GM21390 (cell line): ENCODE data around the gene ABCG8.

Experiments used
- ATAC-seq: cut with Tn5 transposase; IDR thresholded peaks from one replicate; pipeline ENCODE4 v1.9.1; 2021; ENCODE audit not compliant: unreplicated experiment

Gene ABCG8

DNA sequence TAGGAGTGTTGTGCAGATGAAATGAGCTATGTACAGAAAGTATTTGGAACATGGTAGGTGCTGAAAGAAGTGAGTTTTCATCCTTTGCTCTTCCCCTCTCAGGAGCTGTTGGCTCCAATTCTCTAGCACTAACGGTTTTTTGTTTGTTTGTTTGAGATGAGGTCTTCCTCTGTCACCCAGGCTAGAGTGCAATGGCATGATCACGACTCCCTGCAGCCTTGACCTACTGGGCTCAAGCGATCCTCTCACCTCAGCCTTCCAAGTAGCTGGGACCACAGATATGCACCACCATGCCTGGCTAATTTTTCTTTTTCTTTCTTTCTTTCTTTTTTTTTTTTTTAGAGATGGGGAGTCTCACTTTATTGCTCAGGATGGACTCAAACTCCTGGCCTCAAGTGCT lies 12.9 kb upstream of the ABCG8 start:
- ATAC-seq, result no peak

- no peak for ATAC-seq
Observed at GRCh38 chr2:43826305-43827250, 12.2 kb upstream of the ABCG8 start.

- no peak for ATAC-seq
Observed at GRCh38 chr2:43831543-43832294, 7.1 kb upstream of the ABCG8 start.

- no peak for ATAC-seq
Observed at GRCh38 chr2:43832457-43832856, 6.3 kb upstream of the ABCG8 start.

- ATAC-seq, result no peak
Observed at GRCh38 chr2:43837033-43837432, 1.7 kb upstream of the ABCG8 start.

DNA sequence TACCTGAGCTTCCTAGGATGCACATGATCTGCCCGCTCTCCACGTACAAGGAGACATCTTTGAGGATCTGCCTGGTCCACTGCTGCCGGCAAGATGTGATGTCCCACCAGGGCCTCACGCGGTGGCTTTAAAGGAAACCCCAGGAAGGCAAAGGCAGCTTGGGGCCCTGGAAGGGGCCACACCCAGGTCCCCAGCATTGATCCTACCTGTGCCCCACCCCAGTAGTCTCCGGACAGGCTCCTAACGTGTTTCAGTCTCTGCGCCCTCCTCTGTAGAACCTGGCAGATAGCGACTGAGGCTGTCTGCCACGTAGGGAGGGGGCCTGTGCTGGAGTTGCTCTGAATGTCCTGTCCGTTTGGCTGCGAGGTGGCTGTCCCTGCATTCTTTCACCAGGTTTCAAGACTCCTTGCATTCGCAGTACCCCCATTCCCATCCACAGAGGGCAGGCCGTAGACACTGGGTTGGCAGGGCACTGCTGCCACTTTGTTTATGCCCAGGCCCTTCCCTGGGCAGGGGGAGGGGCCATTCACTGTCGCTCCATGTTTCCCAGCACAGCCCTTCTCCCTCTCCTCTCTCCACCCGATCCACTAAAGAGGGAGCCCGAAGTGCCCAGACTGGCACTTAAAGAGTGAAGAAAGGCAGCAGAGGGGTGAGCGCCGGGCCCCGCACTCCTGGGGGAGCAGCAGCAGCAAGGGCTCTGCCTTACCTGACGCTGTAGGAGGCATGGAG lies 776 bp upstream of the ABCG8 start:
- no peak for ATAC-seq

DNA sequence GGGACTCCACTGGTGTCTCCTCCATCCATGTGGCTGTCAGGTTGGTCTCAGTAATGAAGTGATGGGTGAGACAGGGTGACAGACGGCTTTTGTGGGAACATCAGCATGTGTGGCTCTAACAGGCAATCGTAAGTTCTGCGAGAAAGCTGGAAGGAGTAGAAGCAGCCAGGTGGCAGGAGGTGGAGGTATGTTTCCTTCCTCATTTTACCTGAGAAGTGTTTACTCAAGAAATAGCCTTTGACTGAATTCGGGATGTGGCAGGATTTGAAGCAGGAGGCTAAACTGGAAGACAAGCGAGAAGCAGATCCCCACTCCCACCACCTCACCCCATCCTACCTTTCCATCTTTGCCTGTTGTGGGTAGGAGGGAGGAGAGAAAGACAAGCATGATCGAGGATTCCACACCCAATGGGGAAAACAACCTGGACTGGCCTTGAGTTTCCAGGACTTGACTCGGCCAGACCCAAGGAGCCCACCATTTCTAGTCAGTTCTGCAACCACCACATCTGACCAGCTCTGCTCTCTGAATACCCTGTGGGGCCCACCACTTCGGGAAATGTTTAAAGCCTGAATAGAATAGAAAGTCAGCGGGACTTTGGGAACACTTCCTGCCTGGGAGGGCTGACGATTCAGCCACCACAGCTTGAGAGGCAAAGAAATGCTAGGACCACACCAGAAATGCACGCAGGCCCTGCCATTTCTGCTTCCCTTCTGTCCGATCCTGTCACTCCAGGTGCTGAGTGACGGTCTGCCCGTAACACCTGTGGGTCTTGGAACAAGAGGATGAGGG lies 1.2 kb downstream of the ABCG8 start:
- no peak for ATAC-seq

DNA sequence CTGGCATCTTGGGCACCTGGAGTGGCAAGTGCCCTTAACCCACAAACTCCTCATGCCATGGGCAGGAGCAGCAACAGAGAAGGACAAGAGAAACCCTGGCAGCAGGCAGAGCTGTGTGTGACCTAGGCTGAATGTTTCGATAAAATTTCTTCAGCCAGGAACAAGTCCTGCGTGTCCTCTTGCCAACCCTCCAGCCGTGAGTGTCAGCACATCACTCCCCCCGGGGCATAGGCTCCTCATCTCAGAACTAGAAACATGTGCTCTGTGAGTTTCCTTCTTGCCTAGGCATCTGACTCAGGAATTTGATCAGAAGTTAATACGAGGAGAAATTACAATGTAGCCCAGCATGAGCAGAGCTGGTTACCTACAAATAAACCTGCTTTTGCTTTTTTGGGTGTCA lies 2.2 kb downstream of the ABCG8 start:
- ATAC-seq, result no peak

DNA sequence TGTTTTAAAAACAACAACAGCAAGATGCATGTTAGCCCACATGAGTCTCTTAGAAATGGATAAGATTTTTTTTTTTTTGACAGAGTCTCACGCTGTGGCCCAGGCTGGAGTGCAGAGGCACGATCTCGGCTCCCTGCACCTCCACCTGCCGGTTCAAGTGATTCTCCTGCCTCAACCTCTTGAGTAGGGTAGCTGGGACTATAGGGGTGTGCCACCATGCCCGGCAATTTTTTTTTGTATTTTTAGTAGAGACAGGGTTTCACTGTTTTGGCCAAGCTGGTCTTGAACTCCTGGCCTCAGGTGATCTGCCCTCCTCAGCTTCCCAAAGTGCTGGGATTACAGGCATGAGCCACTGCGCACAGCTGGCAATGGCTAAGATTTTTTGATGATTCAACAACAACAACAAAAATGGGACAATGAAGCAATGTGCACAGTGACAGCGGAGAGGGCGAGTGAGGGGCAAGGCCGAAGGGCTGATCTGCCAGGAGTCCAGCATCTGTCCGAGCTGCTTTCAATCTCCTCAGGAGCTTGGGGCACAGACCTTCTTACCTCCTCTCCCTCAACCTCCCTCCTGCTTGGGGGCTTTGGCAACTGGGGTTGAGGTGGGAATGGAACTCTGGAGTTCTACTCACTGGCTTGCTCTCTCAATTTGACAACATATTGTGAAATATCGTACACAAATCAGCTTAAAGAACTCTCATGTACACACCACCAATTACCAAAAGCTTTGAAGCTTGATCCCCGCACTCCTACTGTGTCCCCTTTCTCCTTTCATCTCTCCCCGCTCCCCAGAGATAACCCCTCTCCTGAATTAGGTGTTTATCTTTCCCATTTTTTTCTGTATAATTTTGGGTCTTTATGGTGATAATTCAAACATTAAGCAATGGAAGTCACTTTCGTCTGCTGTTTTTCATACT lies 3.4 kb downstream of the ABCG8 start:
- ATAC-seq, result no peak

- no peak for ATAC-seq
Observed at GRCh38 chr2:43842866-43843226, 4.1 kb downstream of the ABCG8 start.

DNA sequence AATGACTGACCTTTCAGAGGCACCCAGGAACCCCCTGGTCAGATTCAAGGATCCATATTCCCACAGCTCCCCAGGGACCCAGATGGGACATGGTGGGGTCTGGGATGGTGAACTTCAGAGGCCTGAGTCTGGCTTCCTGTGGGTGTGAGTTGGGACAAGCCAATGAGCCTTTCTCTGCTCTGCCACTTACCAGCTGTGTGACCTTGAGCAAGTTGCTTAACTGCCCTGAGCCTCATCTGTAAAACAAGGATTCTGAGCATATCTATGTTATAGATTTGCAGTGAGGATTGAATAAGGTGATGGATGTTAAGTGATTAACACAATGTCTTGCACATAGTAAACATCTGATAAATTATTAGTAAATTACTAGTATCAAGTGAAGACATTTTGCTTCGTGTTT lies 6.4 kb downstream of the ABCG8 start:
- ATAC-seq, result no peak

GRCh38 chr2:43846140-43846793 lies 7.5 kb downstream of the ABCG8 start:
- no peak for ATAC-seq

DNA sequence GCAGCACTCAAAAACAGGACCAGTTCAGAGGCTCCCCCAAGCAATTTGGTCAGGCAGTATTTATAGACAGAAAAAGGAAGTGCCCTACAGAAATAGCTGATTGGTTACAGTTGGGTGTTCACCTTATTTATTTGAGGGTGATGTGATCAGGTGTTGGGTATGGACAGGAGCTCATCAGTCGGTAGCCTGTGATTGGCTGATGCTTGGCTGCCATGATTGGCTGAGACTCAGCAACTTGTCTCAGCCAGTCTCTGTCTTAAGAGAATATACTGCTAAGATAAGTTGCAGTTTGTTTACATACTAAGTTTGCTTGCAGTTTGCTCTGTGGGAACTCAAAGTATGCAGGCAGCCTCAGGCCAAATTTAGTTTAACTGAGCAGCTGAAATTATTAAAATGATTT lies 9.4 kb downstream of the ABCG8 start:
- no peak for ATAC-seq

DNA sequence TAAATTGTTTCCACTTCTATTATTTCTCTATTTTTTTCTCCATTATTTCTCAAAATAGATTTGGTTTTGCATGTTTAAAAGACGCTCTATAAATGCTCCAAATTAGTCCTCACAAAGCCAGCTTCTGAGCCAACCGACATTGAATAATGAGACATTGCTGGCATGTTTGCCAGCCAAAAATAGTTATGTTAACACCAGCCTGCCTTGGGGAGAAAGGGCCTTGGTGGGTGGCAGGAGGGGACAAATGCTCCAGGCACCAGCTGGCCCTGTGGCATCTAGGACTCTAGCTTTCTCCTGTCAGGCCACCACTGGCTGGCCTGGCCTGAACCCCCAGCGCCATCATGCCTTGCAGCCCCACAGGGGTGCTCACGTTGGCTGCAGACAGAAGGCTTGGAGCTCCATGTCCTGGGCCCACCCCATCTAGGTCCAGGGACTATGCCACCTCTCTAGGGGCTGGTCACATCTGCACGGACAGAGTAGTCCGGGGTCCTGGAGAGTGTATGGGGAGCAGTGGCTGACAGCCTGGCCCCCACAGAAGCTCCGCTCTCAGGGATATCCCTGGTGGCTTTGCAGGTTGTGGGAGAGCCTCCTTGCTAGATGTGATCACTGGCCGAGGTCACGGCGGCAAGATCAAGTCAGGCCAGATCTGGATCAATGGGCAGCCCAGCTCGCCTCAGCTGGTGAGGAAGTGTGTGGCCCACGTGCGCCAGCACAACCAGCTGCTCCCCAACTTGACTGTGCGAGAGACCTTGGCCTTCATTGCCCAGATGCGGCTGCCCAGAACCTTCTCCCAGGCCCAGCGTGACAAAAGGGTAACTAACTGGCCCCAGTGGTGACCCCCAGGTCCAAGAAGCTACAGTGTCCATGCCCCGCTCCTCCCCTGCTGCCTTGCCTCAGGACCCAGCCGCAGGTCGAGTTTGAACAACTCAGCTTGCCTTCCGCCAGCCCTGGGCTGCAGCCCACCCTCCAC lies 12.5 kb downstream of the ABCG8 start:
- ATAC-seq, result no peak

DNA sequence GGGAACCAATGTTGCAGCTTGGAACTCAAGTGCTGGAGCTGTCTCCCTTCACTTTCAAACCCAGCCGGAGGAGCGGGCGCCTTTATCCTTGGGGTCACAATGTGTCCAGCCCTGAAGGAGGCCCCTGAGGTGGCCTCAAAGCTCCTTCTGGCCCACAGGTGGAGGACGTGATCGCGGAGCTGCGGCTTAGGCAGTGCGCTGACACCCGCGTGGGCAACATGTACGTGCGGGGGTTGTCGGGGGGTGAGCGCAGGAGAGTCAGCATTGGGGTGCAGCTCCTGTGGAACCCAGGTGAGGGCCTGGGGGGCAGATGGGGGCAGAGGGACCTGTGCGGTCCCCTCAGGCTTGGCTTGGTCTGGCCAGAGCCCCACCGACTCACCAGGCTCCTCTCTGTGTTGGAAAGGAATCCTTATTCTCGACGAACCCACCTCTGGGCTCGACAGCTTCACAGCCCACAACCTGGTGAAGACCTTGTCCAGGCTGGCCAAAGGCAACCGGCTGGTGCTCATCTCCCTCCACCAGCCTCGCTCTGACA lies 13.5 kb downstream of the ABCG8 start:
- no peak for ATAC-seq

DNA sequence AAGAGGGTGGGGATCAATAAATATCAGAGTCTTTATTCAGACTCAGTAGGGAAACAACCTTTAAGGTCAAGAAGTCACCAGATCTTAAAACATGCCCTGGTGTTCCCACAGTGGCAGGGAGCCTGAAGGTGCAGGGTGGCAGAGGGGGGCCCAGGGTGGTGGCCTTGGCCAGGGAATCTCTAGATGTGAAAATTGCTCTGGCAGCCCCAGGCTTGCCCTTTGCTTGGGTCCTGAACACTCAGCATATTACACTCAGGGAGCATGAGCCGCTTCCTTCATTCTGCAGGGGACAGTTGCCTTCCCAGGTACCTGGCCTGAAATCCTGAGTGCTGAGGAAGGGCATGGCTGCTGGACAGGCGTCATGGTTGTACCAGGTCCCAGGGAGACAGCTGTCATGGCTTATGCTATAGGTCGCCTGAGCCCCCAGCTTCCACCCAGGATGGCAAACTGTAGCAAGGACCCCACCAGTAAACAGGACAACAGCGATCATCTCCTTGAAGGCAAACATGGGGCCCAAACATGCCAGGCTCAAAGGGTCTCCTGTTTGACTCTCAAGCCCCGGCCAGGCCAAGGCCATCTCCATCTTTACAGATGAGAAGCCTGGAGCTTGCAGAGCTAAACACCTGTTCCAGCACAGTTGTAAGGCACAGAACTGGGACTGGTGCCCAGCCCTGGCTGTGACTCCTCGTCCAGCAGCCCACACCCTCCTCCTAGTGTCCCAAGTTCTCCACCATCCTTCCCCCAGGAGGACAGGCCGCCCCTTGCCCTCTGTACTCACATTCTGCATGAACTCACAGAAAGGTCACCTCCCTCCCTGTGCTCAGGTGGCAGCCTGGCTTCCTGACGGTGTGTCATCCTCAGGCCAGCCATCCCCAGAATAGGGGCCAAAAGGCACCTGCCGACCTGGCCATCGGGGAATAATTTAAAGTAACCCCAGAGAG lies 14.6 kb downstream of the ABCG8 start:
- ATAC-seq, result no peak

- no peak for ATAC-seq
Observed at GRCh38 chr2:43854671-43855070, 15.9 kb downstream of the ABCG8 start.
